Thoracic aorta (tissue), 2 donors: ENCODE data around the gene SHISAL1. TPM values are rescaled to one million over a fixed set of nuclear protein-coding genes. Genes with fewer than 3 reads are reported as not detected.

ENCODE experiments used
- ATAC-seq: fragments of 150-250 bp; one replicate; pipeline ENCODE4 v1.8.0; 2017; ENCODE audit warnings: low read depth; ENCODE audit not compliant: insufficient number of reproducible peaks, low FRiP score
- DNase-seq: peaks from one replicate; pipeline ENCODE4 v3.0.0-alpha.2; 2020; ENCODE audit warnings: low spot score
- H3K27ac ChIP-seq, 2 donors: fragments of 200-600 bp; sonication (generic); 1 replicate in 1 of 2; 2 replicates in 1 of 2; pipeline ENCODE4 v1.5.1; 2016; ENCODE audit warnings: mild to moderate bottlenecking in 2 of 2, moderate library complexity in 2 of 2
- H3K27me3 ChIP-seq: fragments of 200-600 bp; sonication (generic); replicated peaks from 2 replicates; pipeline ENCODE4 v1.6.0; 2016; ENCODE audit warnings: mild to moderate bottlenecking; ENCODE audit not compliant: insufficient read depth
- H3K36me3 ChIP-seq: fragments of 200-600 bp; sonication (generic); one replicate; pipeline ENCODE4 v1.5.1; 2016
- H3K4me1 ChIP-seq, 2 donors: fragments of 200-600 bp; sonication (generic); 1 replicate in 1 of 2; 2 replicates in 1 of 2; pipeline versions ENCODE4 v1.5.1 to v1.6.0; 2016; ENCODE audit warnings: low read depth in 2 of 2, mild to moderate bottlenecking in 1 of 2; ENCODE audit not compliant: control insufficient read depth in 1 of 2
- H3K4me3 ChIP-seq: fragments of 200-600 bp; sonication (generic); 2 replicates; pipeline ENCODE4 v1.5.1; 2016; ENCODE audit warnings: mild to moderate bottlenecking
- H3K9me3 ChIP-seq: fragments of 200-600 bp; sonication (generic); 2 replicates; pipeline ENCODE4 v1.5.1; 2016
- CTCF ChIP-seq: fragments of 200-600 bp; sonication (generic); IDR thresholded peaks from one replicate; pipeline ENCODE4 v1.5.1; 2019; ENCODE audit warnings: antibody characterized with exemption
- total RNA-seq, 2 donors: library from RNA; depleted of rRNA; stranded (reverse); fragments of >200 nt; gene quantifications; one replicate each; pipeline versions ENCODE4 v1.1.0 to v1.2.3, GENCODE V29; 2016

Gene SHISAL1
- total RNA-seq, 2 donors from 2014 or later, result 0.81 to 3.4 TPM

- ATAC-seq (no peak), DNase-seq (no peak)
- no peaks in the 10 kb centered on the region for H3K9me3 ChIP-seq
- H3K27ac ChIP-seq, result no peak overlapping the region
- H3K4me3 ChIP-seq, result no peak overlapping the region
- TF ChIP-seq CTCF, result no peak
- no peaks in the 10 kb centered on the region for H3K27me3 ChIP-seq
- no peaks in the 10 kb centered on the region for H3K4me1 ChIP-seq
- H3K36me3 ChIP-seq, result no peaks in the 10 kb centered on the region
Measured at GRCh38 chr22:44317886-44318637, 5.3 kb upstream of the SHISAL1 start.

DNA sequence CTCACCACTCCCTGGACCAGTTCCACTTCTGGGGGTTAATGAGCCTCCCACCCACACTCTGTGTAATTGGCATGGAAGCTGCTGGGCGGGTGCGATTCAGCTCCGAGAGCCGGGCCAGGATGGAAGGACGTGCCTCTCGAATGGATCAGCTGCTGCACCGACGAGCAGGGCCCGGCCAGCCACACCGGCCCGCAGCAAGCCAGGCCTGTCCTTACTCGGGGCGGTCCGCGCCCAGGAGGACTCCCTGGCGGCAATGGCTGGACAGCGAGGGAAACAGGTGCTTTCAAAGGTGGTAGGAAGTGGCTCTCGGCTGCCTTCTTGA, 4.3 kb upstream of the SHISAL1 start:
- H3K9me3 ChIP-seq, result no peaks in the 10 kb centered on the region
- no peaks in the 10 kb centered on the region for H3K4me1 ChIP-seq
- H3K27me3 ChIP-seq, result no peaks in the 10 kb centered on the region
- H3K36me3 ChIP-seq, result no peaks in the 10 kb centered on the region
- TF ChIP-seq CTCF, result no peak
- H3K4me3 ChIP-seq, result no peak overlapping the region
- no peak overlapping the region for H3K27ac ChIP-seq
- DNase-seq, result no peak
- no peak for ATAC-seq

DNA sequence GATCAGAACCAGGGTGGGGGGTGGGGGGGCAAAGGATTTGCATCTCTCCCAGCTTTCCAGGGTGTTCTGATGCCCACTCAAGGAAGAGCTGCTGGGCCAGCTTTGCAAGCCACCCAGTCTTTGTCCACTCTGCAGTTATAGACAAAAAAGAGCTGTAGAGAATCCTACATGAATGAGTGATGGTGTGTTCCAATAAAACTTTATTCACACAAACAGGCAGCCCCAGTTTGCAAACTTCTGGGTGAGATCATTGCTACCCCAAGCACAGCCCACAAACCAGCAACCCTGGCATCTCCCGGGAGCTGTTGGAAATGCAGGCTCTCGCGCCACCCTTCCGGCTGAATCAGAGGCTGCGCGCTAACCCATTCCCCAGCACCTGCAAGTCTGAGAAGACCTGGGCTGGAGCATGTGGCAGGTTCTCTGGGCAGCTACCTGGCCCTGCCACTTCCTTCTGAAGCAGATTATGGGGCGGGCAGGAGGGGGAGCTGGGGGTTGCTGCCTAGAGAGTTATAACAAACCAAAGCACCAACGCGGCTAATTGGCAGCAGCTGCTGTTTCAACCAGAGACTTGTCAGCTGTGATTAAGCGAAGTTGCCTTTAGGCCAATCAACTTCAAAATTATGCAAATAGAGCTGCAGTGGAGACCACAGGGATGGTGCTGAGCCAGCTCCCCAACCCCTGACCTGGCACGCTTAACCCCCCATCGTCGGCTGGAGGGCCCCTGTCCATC, 3.8 kb upstream of the SHISAL1 start:
- Histone ChIP-seq H3K4me3 (no peak overlapping the region), H3K36me3 (no peaks in the 10 kb centered on the region), H3K27ac (no peak overlapping the region), H3K4me1 (no peaks in the 10 kb centered on the region), H3K27me3 (no peaks in the 10 kb centered on the region), H3K9me3 (no peaks in the 10 kb centered on the region)
- no peak for TF ChIP-seq CTCF
- ATAC-seq (no peak), DNase-seq (no peak)

- H3K4me3 ChIP-seq, result no peak overlapping the region
- no peaks in the 10 kb centered on the region for H3K27me3 ChIP-seq
- H3K27ac ChIP-seq, result no peak overlapping the region
- no peaks in the 10 kb centered on the region for H3K4me1 ChIP-seq
- DNase-seq, result no peak
- ATAC-seq, result no peak
- no peaks in the 10 kb centered on the region for H3K9me3 ChIP-seq
- no peaks in the 10 kb centered on the region for H3K36me3 ChIP-seq
- TF ChIP-seq CTCF, result no peak
Measured at GRCh38 chr22:44314425-44315067, 1.8 kb upstream of the SHISAL1 start.

- H3K4me3 ChIP-seq, result no peak overlapping the region
- ATAC-seq (no peak), DNase-seq (no peak)
- no peaks in the 10 kb centered on the region for H3K27me3 ChIP-seq
- no peaks in the 10 kb centered on the region for H3K9me3 ChIP-seq
- no peaks in the 10 kb centered on the region for H3K36me3 ChIP-seq
- no peaks in the 10 kb centered on the region for H3K4me1 ChIP-seq
- H3K27ac ChIP-seq, result no peak overlapping the region
- TF ChIP-seq CTCF, result no peak
Measured at GRCh38 chr22:44313385-44314006, 745 bp upstream of the SHISAL1 start.
